Activated B cell treated with CpG ODN at 0.5 μM for 24 hours (primary cell): ENCODE results near the gene KRTAP5-10. TPM values are rescaled to one million over a fixed set of nuclear protein-coding genes. Genes with fewer than 3 reads are reported as not detected.

Experiments used
- ATAC-seq: fragments of 200-7000 bp; cut with Tn5 transposase; one replicate; pipeline ENCODE4 v1.10.0; 2021; ENCODE audit warnings: low read depth, mild to moderate bottlenecking, moderate library complexity
- CTCF ChIA-PET: fragments of 350-600 bp; sonication (Branson Sonifier 250); formaldehyde crosslinking; loops from one replicate; lab custom pipeline; 2021; ENCODE audit warnings: antibody characterized with exemption; lab: Charles Lee
- POLR2A ChIA-PET: fragments of 350-600 bp; sonication (Branson Sonifier 250); formaldehyde crosslinking; loops from one replicate; lab custom pipeline; 2021; ENCODE audit warnings: antibody characterized with exemption; lab: Charles Lee
- DNase-seq: peaks from one replicate; pipeline ENCODE4 v3.0.0; 2022
- H3K27ac Mint-ChIP-seq: one replicate; pipeline ENCODE4 v1.8.0; 2020; ENCODE audit warnings: mixed read lengths
- H3K27me3 Mint-ChIP-seq: one replicate; pipeline ENCODE4 v1.8.0; 2021; ENCODE audit warnings: mixed read lengths
- H3K36me3 Mint-ChIP-seq: one replicate; pipeline ENCODE4 v1.8.0; 2021; ENCODE audit warnings: low read depth, mixed read lengths
- H3K4me1 Mint-ChIP-seq: one replicate; pipeline ENCODE4 v1.8.0; 2021; ENCODE audit warnings: mixed read lengths
- H3K4me3 Mint-ChIP-seq: one replicate; pipeline ENCODE4 v1.8.0; 2020; ENCODE audit warnings: mild to moderate bottlenecking, mixed read lengths
- H3K9me3 Mint-ChIP-seq: one replicate; pipeline ENCODE4 v1.8.0; 2020; ENCODE audit warnings: mixed read lengths
- CTCF ChIP-seq: fragments of 200-600 bp; IDR thresholded peaks from one replicate; pipeline ENCODE4 v1.8.0; 2022; ENCODE audit warnings: antibody characterized with exemption, mild to moderate bottlenecking
- intact Hi-C: fragments of 100-400 bp; cut with micrococcal nuclease; formaldehyde crosslinking; loops from one replicate; pipeline ENCODE4 v1.15.1; 2024
- total RNA-seq: library from RNA; stranded (reverse); gene quantifications from 2 replicates; pipeline ENCODE4 v1.2.3, GENCODE V29; 2022

KRTAP5-10 gene
- total RNA-seq, 1 donor from 2014 or later, result 0.27 TPM

GRCh38 chr11:71548120-71548519 is 17.2 kb upstream of the KRTAP5-10 start, which contains the start of gene KRTAP5-9:
KRTAP5-9 (plus strand) TSS chr11:71548420; CDS start chr11:71548658, 238 bp downstream.
- DNase-seq (no peak), ATAC-seq (no peak)
- H3K9me3 Mint-ChIP-seq, result no peaks in the 10 kb centered on the region
- ChIA-PET CTCF (no interaction called here), POLR2A (no interaction called here)
- peaks cover 19% of the 10 kb centered on the region for H3K4me1 Mint-ChIP-seq
- intact Hi-C loops, result no loop called here
- H3K4me3 Mint-ChIP-seq, result no peak within 1 kb of the TSS
- TF ChIP-seq CTCF, result no peak
- no peak within 1 kb of the TSS for H3K27ac Mint-ChIP-seq
- H3K36me3 Mint-ChIP-seq, result no peaks in the 10 kb centered on the region
- H3K27me3 Mint-ChIP-seq, result peaks cover 16% of the 10 kb centered on the region

- Mint-ChIP-seq H3K27ac (no peak overlapping the region), H3K36me3 (no peaks in the 10 kb centered on the region), H3K9me3 (no peaks in the 10 kb centered on the region), H3K27me3 (peaks cover 16% of the 10 kb centered on the region), H3K4me1 (peaks cover 13% of the 10 kb centered on the region), H3K4me3 (no peak overlapping the region)
- intact Hi-C loops, result no loop called here
- DNase-seq (no peak), ATAC-seq (no peak)
- CTCF ChIA-PET, result no interaction called here
- POLR2A ChIA-PET, result no interaction called here
- TF ChIP-seq CTCF, result no peak
Measured at GRCh38 chr11:71548716-71549151, 16.6 kb upstream of the KRTAP5-10 start.

- no peak for DNase-seq
- peaks cover 17% of the 10 kb centered on the region for H3K27me3 Mint-ChIP-seq
- TF ChIP-seq CTCF, result no peak
- no peak overlapping the region for H3K27ac Mint-ChIP-seq
- H3K9me3 Mint-ChIP-seq, result no peaks in the 10 kb centered on the region
- CTCF ChIA-PET, result no interaction called here
- peaks cover 5% of the 10 kb centered on the region for H3K4me1 Mint-ChIP-seq
- H3K36me3 Mint-ChIP-seq, result no peaks in the 10 kb centered on the region
- intact Hi-C loops, result no loop called here
- POLR2A ChIA-PET, result no interaction called here
- H3K4me3 Mint-ChIP-seq, result no peak overlapping the region
- no peak for ATAC-seq
Measured at GRCh38 chr11:71551711-71552110, 13.7 kb upstream of the KRTAP5-10 start.

GRCh38 chr11:71554996-71555395 is 10.4 kb upstream of the KRTAP5-10 start:
- Mint-ChIP-seq H3K27me3 (peaks cover 14% of the 10 kb centered on the region), H3K36me3 (no peaks in the 10 kb centered on the region), H3K9me3 (no peaks in the 10 kb centered on the region), H3K27ac (no peak overlapping the region), H3K4me3 (no peak overlapping the region), H3K4me1 (peaks cover 5% of the 10 kb centered on the region)
- TF ChIP-seq CTCF, result no peak
- ChIA-PET CTCF (no interaction called here), POLR2A (no interaction called here)
- DNase-seq, result no peak
- intact Hi-C loops, result no loop called here
- no peak for ATAC-seq

- TF ChIP-seq CTCF, result no peak
- peaks cover 2% of the 10 kb centered on the region for H3K9me3 Mint-ChIP-seq
- H3K4me1 Mint-ChIP-seq, result peaks cover under 1% of the 10 kb centered on the region
- DNase-seq, result no peak
- POLR2A ChIA-PET, result no interaction called here
- intact Hi-C loops, result no loop called here
- no peak for ATAC-seq
- peaks cover 14% of the 10 kb centered on the region for H3K27me3 Mint-ChIP-seq
- H3K27ac Mint-ChIP-seq, result no peak overlapping the region
- H3K4me3 Mint-ChIP-seq, result no peak overlapping the region
- H3K36me3 Mint-ChIP-seq, result no peaks in the 10 kb centered on the region
- CTCF ChIA-PET, result no interaction called here
Measured at GRCh38 chr11:71555508-71555907, 9.9 kb upstream of the KRTAP5-10 start.
